ENCODE results near the gene ARHGAP19.
"Not testable (repeated sequence)": the region's sequence is repeated elsewhere in the genome, so short reads cannot be mapped to it uniquely, and the experiment has no call there.

Gene ARHGAP19

DNA sequence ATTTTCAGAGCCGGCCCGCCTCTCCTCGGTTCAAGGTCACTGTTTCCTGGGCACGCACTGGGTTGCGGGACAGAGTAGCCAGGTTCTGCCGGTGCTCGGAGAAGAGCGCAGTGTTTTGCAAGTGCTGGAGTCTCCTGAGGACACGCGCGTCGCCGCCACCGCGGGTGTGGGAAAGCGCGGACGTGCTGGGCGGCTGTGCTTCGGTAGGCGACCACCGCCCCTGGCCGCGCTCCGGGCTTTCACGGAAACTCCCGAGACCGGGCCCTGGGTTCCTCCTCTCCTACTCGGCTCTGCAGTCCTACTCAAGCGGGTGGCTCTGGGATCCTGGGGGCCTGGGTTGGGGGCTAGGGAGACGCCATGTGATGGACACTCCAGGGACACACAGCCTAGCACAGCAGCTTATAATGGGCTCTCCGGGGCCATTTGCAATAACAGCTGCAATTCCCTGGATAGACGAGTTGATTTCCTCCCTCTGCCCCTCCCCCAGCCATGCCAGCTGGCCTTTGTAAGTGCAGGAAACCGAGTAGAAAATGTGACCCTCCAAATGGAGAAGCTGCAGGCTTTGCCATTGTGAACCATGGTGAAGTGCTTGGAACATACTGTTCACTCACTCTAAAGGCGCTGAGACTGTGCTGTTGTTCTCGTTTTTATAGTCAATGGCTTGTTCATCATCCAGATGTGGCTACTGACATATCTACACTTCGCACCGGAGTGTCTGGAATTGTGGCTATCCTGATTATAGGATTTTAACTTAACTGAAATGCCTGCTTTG lies 28.8 kb upstream of the ARHGAP19 start:
- peak; percentile 36 for DNase-seq

DNA sequence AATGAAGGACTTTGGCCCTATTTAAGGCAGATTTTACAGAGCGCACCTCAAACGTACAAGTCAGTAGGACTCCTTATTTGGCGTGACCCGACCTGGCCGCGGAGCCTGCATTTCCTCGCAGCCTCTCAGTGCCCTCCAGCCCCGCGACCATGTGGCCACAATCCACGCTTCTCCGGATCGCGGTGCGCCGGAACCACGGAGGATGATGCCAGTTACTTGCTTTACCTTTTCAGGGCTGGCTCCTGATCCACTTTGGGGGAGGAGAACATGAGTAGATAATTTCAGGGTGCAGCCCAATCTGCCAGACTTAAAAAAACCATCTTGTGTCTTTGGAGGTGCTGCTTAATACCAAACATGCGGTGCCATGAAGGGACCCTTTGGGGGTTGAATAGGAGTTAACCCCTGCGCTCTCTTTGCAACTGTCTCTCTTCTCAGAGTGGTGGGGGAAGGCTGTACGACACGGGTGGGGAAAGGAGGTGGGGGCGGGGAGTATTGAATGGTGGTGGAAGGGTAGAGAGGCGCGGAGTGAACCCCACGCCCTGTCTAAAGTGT lies 28.1 kb upstream of the ARHGAP19 start:
- no peak for DNase-seq

DNA sequence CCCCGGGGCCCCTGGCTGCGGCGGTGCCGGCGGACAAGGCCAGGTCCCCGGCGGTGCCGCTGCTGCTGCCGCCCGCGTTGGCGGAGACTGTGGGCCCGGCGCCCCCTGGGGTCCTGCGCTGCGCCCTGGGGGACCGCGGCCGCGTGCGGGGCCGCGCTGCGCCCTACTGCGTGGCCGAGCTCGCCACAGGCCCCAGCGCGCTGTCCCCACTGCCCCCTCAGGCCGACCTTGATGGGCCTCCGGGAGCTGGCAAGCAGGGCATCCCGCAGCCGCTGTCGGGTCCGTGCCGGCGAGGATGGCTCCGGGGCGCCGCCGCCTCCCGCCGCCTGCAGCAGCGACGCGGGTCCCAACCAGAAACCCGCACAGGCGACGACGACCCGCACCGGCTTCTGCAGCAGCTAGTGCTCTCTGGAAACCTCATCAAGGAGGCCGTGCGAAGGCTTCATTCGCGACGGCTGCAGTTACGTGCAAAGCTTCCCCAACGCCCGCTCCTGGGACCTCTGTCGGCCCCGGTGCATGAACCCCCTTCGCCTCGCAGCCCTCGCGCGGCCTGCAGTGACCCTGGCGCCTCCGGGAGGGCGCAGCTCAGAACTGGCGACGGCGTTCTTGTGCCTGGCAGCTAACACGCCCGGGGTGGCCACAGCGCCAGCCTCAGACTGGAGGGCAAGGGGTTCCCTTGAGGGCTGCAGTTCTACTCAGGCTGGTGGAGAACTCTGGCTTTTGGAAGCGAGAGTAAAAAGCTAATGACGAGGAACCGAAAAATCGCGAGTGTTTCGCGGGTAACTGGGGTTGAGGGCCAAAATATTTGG lies 27.4 kb upstream of the ARHGAP19 start:
- no peak for DNase-seq

DNA sequence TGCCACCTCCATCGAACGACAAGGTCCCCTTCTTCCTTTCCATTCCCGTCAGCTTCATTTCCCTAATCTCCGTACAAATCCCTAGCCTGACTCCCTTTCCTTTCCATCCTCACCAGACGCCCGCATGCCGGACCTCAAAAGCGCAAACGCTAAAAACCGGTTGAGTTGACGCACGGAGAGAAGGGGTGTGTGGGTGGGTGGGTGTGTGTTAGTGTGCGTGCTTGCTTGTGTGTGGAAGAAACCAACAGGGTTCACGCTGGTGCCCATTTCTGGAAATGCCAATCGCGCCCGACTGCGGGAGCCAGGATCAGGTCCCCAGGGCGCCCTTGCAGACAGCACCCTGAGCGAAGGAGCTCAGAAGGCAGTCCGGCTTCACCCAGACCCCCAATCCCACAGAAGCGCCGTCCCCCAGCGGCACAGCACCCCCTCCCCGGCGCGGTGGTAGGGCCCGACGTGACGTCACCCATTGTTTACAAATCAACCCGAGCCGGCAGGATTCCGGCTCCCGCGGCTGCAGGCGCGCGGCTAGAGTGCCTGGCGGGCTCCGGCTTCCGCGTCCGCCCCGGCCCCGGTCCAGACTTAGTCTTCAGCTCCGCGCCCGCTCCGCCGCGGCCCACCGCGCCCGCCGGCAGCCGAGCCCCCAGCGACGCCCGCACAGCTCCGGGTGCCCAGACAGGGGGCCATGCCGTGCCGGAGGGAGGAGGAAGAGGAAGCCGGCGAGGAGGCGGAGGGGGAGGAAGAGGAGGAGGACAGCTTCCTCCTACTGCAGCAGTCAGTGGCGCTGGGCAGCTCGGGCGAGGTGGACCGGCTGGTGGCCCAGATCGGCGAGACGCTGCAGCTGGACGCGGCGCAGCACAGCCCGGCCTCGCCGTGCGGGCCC lies 26.6 kb upstream of the ARHGAP19 start, which contains the start of gene FRAT1:
TSS of gene FRAT1 (plus strand) at position 500 of the 880 bp plus-strand sequence. CDS start at position 683, 183 bp downstream.
- peak; percentile 89 for DNase-seq

DNA sequence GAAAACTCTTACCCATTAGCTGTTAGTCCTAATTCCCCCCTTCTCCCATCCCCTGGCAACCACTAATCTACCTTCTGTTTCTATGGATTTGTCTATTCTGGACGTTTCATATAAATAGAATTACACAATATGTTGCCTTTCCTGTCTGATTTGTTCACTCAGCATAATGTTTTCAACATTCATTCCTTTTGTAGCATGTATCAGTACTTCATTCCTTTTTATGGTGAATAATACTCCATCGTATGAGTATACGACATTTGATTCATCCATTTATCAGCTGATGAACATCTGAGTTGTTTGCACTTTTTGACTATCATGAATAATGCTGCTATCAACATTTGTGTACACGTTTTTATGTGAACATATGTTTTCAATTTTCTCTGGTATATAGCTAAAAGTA lies 22.2 kb upstream of the ARHGAP19 start:
- no peak for DNase-seq

DNA sequence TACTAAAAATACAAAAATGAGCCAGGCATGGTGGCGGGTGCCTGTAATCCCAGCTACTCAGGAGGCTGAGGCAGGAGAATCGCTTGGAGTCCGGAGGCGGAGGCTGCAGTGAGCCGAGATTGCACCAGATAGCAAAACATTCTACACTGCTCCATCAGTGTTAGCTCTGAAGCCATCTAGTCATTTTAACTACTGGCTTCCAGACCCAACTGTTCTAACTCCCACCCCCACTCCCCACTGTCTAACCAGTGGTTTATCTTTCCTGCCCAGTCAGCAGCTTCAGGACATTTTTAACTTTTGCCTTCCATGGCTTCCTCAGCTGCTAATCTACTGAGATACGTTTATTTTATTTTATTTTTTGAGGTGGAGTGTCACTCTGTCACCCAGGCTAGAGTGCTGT lies 20.5 kb upstream of the ARHGAP19 start:
- no peak for DNase-seq

DNA sequence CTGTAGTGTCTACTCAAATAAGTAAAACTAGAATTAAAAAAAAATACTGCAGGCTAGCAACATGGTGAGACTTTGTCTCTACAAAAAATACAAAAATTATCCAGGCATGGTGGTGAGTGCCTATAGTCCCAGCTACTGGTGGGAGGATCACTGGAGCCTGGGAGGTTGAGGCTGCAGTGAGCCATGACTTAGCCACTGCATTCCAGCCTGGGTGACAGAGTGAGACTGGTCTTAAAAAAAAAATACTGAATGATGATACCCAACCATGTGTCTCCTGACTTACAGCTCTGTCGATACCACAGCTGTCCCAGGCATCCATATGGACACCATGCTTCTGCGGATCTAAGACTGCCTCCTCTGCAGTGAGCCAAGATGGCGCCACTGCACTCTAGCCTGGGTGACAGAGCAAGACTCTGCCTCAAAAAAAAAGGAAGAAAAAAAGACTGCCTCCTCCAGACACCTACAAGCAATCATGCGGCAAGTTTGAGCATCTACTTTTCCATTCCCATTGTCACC lies 18.7 kb upstream of the ARHGAP19 start:
- no peak for DNase-seq

DNA sequence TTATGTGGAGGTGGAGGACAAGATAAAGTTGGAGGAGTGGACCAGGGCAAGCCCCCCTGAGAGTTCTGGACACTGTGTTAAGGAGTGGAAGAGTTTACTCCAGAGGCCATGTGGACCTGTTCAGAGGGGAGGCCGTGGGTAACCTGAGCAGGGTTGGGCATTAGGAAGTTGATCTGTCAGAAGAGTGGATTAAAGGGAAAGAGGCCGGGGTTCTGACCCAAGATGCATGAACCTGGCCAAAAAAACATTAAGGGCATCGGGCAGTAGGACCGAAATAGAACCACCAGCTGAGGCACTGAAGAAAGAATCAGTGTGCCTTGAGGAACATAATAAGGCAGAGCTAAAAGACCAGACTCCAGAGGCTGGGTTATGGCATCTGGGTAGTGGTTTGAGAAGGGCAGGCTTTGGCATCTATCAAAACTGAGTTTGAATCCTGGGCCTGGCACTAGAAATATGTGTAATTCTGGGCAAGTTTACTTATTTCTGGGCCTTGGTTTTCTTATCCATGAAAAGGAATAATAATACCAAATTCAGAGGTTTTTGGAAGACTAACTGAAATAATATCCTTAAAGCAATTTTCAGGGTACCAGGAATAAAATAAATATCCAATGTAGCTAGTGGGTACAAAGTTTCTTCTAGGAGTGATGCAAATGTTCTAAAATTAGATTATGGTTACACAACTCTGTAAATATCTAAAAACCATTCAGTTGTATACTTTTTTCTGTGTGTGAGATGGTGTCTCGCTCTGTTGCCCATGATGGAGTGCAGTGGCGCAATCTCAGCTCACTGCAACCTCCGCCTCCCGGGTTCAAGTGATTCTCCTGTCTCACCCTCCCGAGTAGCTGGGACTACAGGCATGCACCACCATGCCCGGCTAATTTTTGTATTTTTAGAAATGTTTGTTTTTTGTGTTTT lies 15.7 kb upstream of the ARHGAP19 start:
- DNase-seq = no peak

DNA sequence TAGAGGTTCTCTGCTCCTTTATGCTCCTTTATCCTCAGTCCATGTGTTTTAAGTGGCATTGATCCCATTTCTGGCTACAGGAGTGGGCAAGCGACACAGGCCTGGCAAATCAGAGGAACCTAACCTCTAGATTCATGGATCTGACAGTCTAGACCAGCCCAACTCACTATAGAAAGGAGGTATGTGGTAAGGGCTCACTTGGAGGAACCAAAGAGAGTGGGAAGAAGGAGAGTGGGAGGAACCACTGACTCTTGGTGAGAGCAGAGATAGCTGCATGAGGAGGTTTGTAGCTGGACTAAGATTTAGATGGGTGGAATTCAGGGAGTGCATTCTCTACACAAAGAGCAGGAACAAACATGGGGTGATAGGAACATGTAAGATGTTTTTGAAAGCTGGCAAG lies 15.0 kb upstream of the ARHGAP19 start:
- DNase-seq = no peak

DNA sequence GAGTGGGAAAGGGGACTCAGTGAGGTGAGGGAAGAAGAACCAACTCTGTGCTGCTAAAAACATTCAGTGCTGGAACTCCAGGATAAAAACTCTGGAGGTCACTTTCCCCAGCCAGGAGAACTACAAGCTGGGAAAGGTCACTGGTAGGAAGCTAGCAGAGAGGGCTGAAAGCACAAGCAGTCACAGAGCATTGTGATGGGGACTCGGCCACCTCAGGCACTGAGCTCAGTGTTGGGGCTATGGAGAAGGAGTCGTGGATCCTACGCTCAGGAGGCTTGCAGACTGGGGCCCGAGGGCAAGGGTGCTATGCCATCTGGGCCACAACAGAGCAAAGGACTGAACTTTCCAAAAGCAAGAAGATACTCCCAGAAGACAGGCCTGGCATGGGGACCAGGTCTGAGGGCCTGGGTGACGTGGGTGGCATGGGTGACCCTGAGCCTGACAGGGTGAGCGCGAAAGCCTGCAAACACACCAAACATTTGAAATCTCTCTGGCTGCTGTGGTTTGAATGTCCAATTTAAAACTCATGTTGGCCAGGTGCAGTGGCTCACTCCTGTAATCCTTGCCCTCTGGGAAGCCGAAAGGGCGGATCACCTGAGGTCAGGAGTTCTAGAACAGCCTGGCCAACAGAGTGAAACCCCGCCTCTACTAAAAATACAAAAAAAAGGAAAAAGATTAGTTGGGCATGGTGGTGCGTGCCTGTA lies 9.8 kb upstream of the ARHGAP19 start:
- no peak for DNase-seq

DNA sequence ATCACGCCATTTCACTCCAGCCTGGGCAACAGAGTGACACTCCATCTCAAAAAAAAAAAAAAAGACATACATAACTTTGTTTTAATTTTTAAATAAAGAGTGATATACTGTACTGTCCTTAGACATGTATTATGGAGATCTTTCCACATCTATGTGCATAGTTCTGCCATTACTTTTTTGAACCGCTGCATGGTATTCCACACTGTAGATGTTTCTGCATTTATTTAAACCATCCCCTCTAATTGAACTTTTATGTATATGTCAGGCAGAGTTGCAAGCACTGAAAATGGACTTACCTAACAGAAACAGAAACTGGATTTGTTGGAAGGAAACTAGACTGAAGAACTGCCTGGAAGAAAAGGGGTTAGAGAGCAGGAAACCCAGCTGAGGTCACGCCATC lies 8.5 kb upstream of the ARHGAP19 start:
- DNase-seq = no peak

DNA sequence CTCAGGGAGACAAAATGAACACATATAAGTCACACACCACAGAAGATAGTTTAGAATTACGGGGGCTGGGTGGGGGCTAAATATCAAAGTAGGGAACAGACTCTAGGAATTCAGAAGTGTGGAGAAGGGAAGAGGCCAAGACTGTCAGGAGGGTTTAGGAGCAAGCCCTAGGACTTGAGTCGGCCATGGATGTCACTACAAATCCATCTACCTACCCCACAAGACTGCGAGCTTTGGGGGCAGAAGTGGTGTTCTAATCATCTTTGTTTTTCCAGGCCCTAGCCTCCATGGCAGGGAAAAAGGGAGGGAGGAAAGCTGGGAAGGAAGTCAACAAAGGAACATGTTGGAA lies 5.8 kb upstream of the ARHGAP19 start:
- no peak for DNase-seq

DNA sequence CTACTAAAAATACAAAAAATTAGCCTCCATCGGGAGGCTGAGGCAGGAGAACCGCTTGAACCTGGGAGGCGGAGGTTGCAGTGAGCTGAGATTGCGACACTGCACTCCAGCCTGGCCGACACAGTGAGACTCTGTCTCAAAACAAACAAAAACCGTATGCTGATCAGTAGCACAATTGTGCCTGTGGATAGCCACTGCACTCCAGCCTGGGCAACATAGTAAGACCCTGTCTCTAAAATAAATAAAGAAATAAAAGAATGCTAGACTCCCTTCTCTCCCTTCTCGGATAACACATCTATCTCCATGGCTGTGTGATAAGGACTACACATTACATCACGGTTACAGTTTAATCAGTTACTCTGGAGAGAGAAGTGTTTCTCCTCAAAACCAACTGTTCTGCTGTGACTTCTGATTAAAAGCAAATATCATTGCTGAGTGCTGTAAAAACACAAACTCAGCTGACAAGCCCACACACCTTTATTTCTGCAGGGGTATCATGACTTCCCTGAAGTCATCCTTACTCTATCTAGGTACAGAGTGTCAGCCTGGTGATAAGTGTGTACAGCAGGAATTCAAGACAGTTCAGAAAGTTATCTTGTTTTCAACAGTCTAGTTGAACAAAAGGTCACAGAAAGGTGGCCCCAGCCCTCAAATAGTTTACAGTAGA lies 5.3 kb upstream of the ARHGAP19 start:
- no peak for DNase-seq

DNA sequence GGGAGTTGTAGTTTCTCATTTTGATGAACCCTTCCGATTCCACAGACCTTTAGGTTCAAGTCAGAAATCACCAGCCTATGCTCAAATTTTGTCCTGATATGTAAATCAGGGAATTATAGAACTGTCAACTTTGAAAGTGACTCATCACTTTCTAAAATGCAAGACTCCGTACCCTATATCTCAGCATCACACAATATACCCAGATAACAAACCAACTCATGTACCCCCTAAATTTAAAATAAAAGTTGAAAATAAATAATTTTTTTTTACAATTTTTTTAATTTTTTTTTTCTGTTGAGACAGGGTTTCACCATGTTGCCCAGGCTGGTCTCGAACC lies 393 bp upstream of the ARHGAP19 start:
- no peak for DNase-seq

DNA sequence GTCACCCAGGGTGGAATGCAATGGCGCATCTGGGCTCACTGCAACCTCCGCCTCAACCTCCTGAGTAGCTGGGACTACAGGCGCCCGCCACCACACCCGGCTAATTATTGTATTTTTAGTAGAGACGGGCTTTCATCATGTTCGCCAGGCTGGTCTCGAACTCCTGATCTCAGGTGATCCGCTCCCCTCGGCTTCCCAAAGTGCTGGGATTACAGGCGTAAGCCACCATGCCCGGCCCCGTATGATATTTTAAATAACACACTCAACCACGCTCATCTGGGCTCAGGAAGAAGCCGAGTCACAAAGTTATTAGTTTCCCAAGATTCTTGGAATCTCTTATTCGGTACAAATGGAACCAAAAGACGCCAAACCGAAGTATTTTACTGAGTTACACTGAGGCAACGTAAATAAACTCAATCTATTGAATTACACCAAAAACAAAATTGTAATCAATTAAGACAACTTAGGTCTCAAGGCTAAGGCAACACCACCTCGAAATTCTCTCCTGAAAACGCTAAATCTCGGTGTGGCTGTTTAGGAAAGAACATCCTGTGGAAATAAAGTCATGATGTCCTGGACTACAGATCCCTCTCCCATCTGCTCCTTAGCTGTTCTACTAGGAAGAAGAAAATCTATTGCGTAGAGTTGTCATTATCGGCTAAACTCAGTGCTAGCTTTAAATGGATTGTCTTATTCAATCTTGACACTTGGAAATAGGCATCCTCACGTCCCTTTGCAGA lies 910 bp downstream of the ARHGAP19 start:
- no peak for DNase-seq

DNA sequence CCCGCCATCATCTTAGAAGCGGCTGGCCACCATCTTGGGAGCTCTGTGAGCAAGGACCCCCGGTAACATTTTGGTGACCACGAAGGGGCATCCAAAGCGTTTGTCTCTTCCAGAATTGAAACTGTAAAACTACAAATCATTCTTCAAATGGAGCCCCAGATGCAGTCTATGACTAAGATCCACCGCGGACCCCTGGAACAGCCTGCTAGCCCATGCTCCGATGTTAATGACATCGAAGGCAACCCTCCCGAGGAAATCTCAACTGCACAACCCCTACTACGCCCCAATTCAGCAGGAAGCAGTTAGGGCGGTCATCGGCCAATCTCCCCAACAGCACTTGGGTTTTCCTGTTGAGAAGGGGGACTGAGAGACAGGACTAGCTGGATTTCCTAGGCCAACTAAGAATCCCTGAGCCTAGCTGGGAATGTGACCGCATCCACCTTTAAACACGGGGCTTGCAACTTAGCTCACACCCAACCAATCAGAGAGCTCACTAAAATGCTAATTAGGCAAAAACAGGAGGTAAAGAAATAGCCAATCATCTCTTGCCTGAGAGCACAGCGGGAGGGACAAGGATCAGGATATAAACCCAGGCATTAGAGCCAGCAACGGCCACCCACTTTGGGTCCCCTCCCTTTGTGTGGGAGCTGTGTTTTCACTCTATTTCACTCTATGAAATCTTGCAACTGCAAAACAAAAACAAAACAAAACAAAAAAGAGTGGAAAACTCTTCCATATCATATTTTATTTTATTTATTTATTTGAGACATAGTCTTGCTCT lies 1.7 kb downstream of the ARHGAP19 start:
- not testable (repeated sequence) for DNase-seq

DNA sequence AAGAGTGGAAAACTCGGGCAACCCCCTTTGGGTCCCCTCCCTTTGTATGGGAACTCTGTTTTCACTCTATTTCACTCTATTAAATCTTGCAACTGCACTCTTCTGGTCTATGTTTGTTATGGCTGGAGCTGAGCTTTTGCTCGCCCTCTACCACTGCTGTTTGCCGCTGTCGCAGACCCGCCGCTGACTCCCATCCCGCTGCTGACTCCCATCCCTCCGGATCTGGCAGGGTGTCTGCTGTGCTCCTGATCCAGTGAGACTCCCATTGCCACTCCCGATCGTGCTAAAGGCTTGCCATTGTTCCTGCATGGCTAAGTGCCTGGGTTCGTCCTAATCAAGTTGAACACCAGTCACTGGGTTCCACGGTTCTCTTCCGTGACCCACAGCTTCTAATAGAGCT lies 2.4 kb downstream of the ARHGAP19 start:
- DNase-seq = not testable (repeated sequence)

DNA sequence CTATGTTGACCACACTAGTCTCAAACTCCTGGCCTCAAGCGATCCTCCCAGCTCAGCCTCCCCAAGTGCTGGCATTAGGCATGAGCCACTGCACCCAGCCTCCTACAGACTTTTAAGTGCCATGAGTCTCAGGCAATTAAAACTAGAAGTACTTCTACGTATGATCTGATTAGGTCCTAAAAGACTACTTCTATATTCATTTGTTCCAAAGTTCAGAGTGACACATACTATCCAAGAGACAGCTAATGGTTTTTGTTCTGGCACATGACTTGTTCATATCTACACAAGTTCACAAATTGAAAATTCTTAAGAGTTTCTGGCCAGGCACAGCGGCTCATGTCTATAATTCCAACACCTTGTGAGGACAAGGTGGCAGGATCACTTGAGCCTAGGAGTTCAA lies 11.7 kb downstream of the ARHGAP19 start:
- DNase-seq = no peak
